Esophagus muscularis mucosa (tissue), 4 donors: ENCODE results near the gene SRGAP3. TPM values are rescaled to one million over a fixed set of nuclear protein-coding genes. Genes with fewer than 3 reads are reported as not detected.

ENCODE experiments used
- DNase-seq: peaks from one replicate; pipeline ENCODE4 v3.0.0-alpha.2; 2017; ENCODE audit errors: extremely low spot score
- H3K27ac ChIP-seq, 4 donors: fragments of 200-600 bp; sonication (generic); replicated peaks in 1 of 4; 1 replicate in 3 of 4; 2 replicates in 1 of 4; pipeline ENCODE4 v1.5.1; 2016 to 2019; ENCODE audit warnings: mild to moderate bottlenecking in 1 of 4
- H3K27me3 ChIP-seq, 4 donors: fragments of 200-600 bp; sonication (generic); one replicate each; pipeline versions ENCODE4 v1.5.1 to v1.6.0; 2016 to 2019
- H3K36me3 ChIP-seq, 4 donors: fragments of 200-600 bp; sonication (generic); one replicate each; pipeline ENCODE4 v1.5.1; 2016 to 2019
- H3K4me1 ChIP-seq, 4 donors: fragments of 200-600 bp; sonication (generic); one replicate each; pipeline ENCODE4 v1.5.1; 2016 to 2019
- H3K4me3 ChIP-seq, 4 donors: fragments of 200-600 bp; sonication (generic); 1 replicate in 2 of 4; 2 replicates in 2 of 4; pipeline ENCODE4 v1.5.1; 2016 to 2019; ENCODE audit warnings: mild to moderate bottlenecking in 4 of 4, moderate library complexity in 1 of 4
- H3K9me3 ChIP-seq, 4 donors: fragments of 200-600 bp; sonication (generic); 1 replicate in 3 of 4; 2 replicates in 1 of 4; pipeline ENCODE4 v1.5.1; 2016 to 2019
- CTCF ChIP-seq, 3 experiments: fragments of 200-600 bp in 2 of 3; fragments of 450-650 bp in 1 of 3; sonication (generic) in 2 of 3; IDR thresholded peaks; one replicate each; pipeline ENCODE4 v1.5.1; 2017 to 2019; ENCODE audit warnings: antibody characterized with exemption in 3 of 3, mild to moderate bottlenecking in 2 of 3, moderate library complexity in 1 of 3
- EP300 ChIP-seq: sonication (generic); formaldehyde crosslinking; IDR thresholded peaks from one replicate; pipeline ENCODE4 v1.6.1; 2017; ENCODE audit warnings: antibody characterized with exemption
- POLR2A ChIP-seq: fragments of 450-650 bp; IDR thresholded peaks from one replicate; pipeline ENCODE4 v1.6.1; 2017; ENCODE audit warnings: antibody characterized with exemption, moderate library complexity, mild to moderate bottlenecking, low read depth
- POLR2AphosphoS5 ChIP-seq, 2 donors: sonication (generic); formaldehyde crosslinking; IDR thresholded peaks; one replicate each; pipeline ENCODE4 v1.6.1; 2017; ENCODE audit warnings: antibody characterized with exemption in 2 of 2
- WGBS: methylation state at CpG from one replicate; pipeline ENCODE4 v1.1.5; 2018; 5-methylcytosine and 5-hydroxymethylcytosine counted together
- intact Hi-C: fragments of 100-400 bp; cut with DNase I; formaldehyde crosslinking; loops from one replicate; pipeline ENCODE4 v1.15.1; 2023
- total RNA-seq, 4 donors: library from RNA; depleted of rRNA; stranded (reverse); fragments of >200 nt; gene quantifications; one replicate each; pipeline versions ENCODE4 v1.1.0 to v1.2.1, GENCODE V29; 2016

The SRGAP3 gene
- total RNA-seq, 4 donors from 2014 or later = 2.4 to 8.6 (median 3.1) TPM

GRCh38 chr3:9064251-9064650, 185.2 kb downstream of the SRGAP3 start:
- 90% methylated on average over 7 of the region's 9 CpGs for WGBS
- Histone ChIP-seq H3K9me3 (no peaks in the 10 kb centered on the region), H3K4me3 (no peak overlapping the region), H3K27me3 (no peaks in the 10 kb centered on the region), H3K27ac (no peak overlapping the region), H3K4me1 (peaks cover 7 to 17% (median 12%) of the 10 kb centered on the region in 4 donors), H3K36me3 (peaks cover 0 to 8% (median 3%) of the 10 kb centered on the region in 4 donors)
- DNase-seq = no peak
- intact Hi-C loops = no loop called here
- no peak for TF ChIP-seq POLR2A
- no peak for TF ChIP-seq EP300
- TF ChIP-seq CTCF (IDR thresholded peaks at IDR 0.05) = no peak
- TF ChIP-seq POLR2AphosphoS5 (IDR thresholded peaks at IDR 0.05) = no peak

DNA sequence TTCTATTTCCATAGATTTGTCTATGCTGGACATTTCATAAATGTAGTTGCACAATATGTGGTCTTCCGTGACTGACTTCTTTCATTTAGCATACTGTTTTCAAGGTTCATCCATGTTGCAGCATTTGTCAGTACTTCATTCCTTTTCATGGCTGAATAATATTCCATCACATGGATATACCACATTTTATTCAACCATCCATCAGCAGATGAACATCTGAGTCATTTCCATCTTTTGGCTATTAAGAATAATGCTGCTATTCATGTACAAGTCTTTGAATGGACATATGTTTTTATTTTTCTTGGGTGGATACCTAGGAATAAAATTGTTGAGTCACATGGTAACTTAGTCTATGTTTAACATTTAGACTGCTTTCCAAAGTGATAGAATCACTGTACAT, 186.9 kb downstream of the SRGAP3 start:
- no peaks in the 10 kb centered on the region for H3K9me3 ChIP-seq
- intact Hi-C loops = no loop called here
- H3K4me3 ChIP-seq = no peak overlapping the region
- 85% methylated on average over 1 of the region's 1 CpG for WGBS
- H3K27me3 ChIP-seq = no peaks in the 10 kb centered on the region
- no peak for TF ChIP-seq POLR2A
- no peak for TF ChIP-seq POLR2AphosphoS5 (IDR thresholded peaks at IDR 0.05)
- no peak for TF ChIP-seq CTCF (IDR thresholded peaks at IDR 0.05)
- no peak for TF ChIP-seq EP300
- DNase-seq = no peak
- peaks cover 0 to 17% (median 9%) of the 10 kb centered on the region in 4 donors for H3K36me3 ChIP-seq
- no peak overlapping the region for H3K27ac ChIP-seq
- peaks cover 2 to 7% (median 6%) of the 10 kb centered on the region in 4 donors for H3K4me1 ChIP-seq

- intact Hi-C loops = no loop called here
- TF ChIP-seq CTCF (IDR thresholded peaks at IDR 0.05) (no peak), EP300 (no peak), POLR2A (no peak), POLR2AphosphoS5 (IDR thresholded peaks at IDR 0.05) (no peak)
- Histone ChIP-seq H3K4me1 (no peaks in the 10 kb centered on the region), H3K27ac (no peak overlapping the region), H3K4me3 (no peak overlapping the region), H3K36me3 (peaks cover 0 to 22% (median 9%) of the 10 kb centered on the region in 4 donors), H3K27me3 (no peaks in the 10 kb centered on the region), H3K9me3 (no peaks in the 10 kb centered on the region)
- 100% methylated on average over 2 of the region's 2 CpGs for WGBS
- DNase-seq = no peak
Observed at GRCh38 chr3:9061634-9062033, 187.8 kb downstream of the SRGAP3 start.

- Histone ChIP-seq H3K36me3 (peaks cover 0 to 22% (median 12%) of the 10 kb centered on the region in 4 donors), H3K4me3 (no peak overlapping the region), H3K27ac (no peak overlapping the region), H3K27me3 (no peaks in the 10 kb centered on the region), H3K4me1 (no peaks in the 10 kb centered on the region), H3K9me3 (no peaks in the 10 kb centered on the region)
- TF ChIP-seq POLR2AphosphoS5 (IDR thresholded peaks at IDR 0.05) (no peak), POLR2A (no peak), CTCF (IDR thresholded peaks at IDR 0.05) (no peak), EP300 (no peak)
- intact Hi-C loops = no loop called here
- DNase-seq = no peak
- WGBS = 91% methylated on average over 19 of the region's 19 CpGs
Observed at GRCh38 chr3:9059489-9060400, 189.7 kb downstream of the SRGAP3 start.
